GM12878 (cell line): ENCODE results near the gene KAZN.

ENCODE experiments used
- BCL3 ChIP-seq: IDR thresholded peaks from 2 replicates; pipeline ENCODE4 v1.6.1; 2011; ENCODE audit warnings: borderline replicate concordance, low read depth, mild to moderate bottlenecking, moderate library complexity, low read length; ENCODE audit not compliant: insufficient read depth, poor library complexity, severe bottlenecking
- CBX5 ChIP-seq: sonication (generic); IDR thresholded peaks from 2 replicates; pipeline ENCODE4 v1.6.1; 2016; ENCODE audit warnings: low read depth, moderate library complexity, mild to moderate bottlenecking, inconsistent platforms
- CTCF ChIP-seq, 3 experiments: IDR thresholded peaks in 2 of 3; conservative IDR thresholded peaks in 1 of 3; 2 replicates each; pipeline ENCODE4 v1.5.1; 2011; ENCODE audit warnings: low read depth in 3 of 3, low read length in 3 of 3, mild to moderate bottlenecking in 3 of 3, control low read depth in 2 of 3, moderate library complexity in 2 of 3, inconsistent platforms in 1 of 3, mixed read lengths in 1 of 3; ENCODE audit not compliant: control insufficient read depth in 2 of 3, insufficient read depth in 1 of 3; ENCODE audit errors: extremely low read depth in 1 of 3
- GABPA ChIP-seq: IDR thresholded peaks from 2 replicates; pipeline ENCODE4 v1.6.1; 2014; ENCODE audit warnings: antibody characterized with exemption, low read depth, mild to moderate bottlenecking, inconsistent platforms
- HDAC2 ChIP-seq: fragments of 200-600 bp; sonication (generic); IDR thresholded peaks from 2 replicates; pipeline ENCODE4 v1.6.1; 2017
- NFYA ChIP-seq: IDR thresholded peaks from 2 replicates; pipeline ENCODE4 v1.6.1; 2011; ENCODE audit warnings: low read depth, mild to moderate bottlenecking, low read length, improper control_type of control experiment, borderline replicate concordance
- POLR2A ChIP-seq: IDR thresholded peaks from 2 replicates; pipeline ENCODE4 v1.6.1; 2011; ENCODE audit warnings: low read depth, mild to moderate bottlenecking, low read length
- RFX5 ChIP-seq: IDR thresholded peaks from 2 replicates; pipeline ENCODE4 v1.6.1; 2011; ENCODE audit warnings: low read depth, low read length, improper control_type of control experiment
- USF1 ChIP-seq: IDR thresholded peaks from 2 replicates; pipeline ENCODE4 v1.6.1; 2011; ENCODE audit warnings: borderline replicate concordance, low read depth, mild to moderate bottlenecking, moderate library complexity, mixed read lengths, low read length; ENCODE audit not compliant: insufficient read depth; ENCODE audit errors: extremely low read length
- YY1 ChIP-seq: IDR thresholded peaks from 2 replicates; pipeline ENCODE4 v1.6.1; 2011; ENCODE audit warnings: low read depth, mild to moderate bottlenecking, low read length

- TF ChIP-seq YY1 (no peak), CTCF (IDR thresholded peaks at IDR 0.05 in 2 of 3, conservative IDR thresholded peaks at IDR 0.05 in 1 of 3; ENCODE audit: control insufficient read depth in 2 of 3, extremely low read depth in 1 of 3, insufficient read depth in 1 of 3, low read depth in 3 of 3, low read length in 3 of 3) (no peak), HDAC2 (no peak), RFX5 (no peak), BCL3 (no peak), GABPA (no peak), CBX5 (no peak), POLR2A (no peak), NFYA (no peak), USF1 (no peak)
Observed at GRCh38 chr1:14590411-14591180, 7.9 kb upstream of the KAZN start.
